ENCODE results near the gene RASSF6.

- TF ChIP-seq POLR2AphosphoS5 (IDR thresholded peaks at IDR 0.05; ENCODE audit: low read depth, low read length) (no peak), TAF1 (IDR thresholded peaks at IDR 0.05; ENCODE audit: borderline replicate concordance, insufficient read depth, low read length) (no peak), REST (IDR thresholded peaks at IDR 0.05; ENCODE audit: insufficient read depth in 1 of 2, low read depth in 2 of 2, low read length in 2 of 2) (no peak), SIN3A (IDR thresholded peaks at IDR 0.05; ENCODE audit: borderline replicate concordance, insufficient read depth, low read length) (no peak)
Observed at GRCh38 chr4:73669410-73670183, 49.4 kb upstream of the RASSF6 start.
